GM10248 (cell line): ENCODE data around the gene FAM107B.

Source experiments
- CTCF ChIA-PET: fragments of 300-600 bp; sonication (Branson Sonifier 250); formaldehyde crosslinking; extraction: SDS; loops from one replicate; lab custom pipeline; 2021; ENCODE audit warnings: antibody characterized with exemption; lab: Yijun Ruan, JAX
- POLR2A ChIA-PET: fragments of 350-650 bp; sonication (Branson Sonifier 250); formaldehyde crosslinking; extraction: SDS; loops from one replicate; lab custom pipeline; 2020; ENCODE audit warnings: antibody characterized with exemption; lab: Yijun Ruan, JAX
- DNase-seq: peaks from one replicate; pipeline ENCODE4 v3.0.0; 2012; ENCODE audit errors: extremely low spot score
- CTCF ChIP-seq: IDR thresholded peaks from 2 replicates; pipeline ENCODE4 v1.5.1; 2012; ENCODE audit warnings: mild to moderate bottlenecking, low read depth; ENCODE audit errors: extremely low read depth, missing control alignments, control extremely low read depth

FAM107B gene

GRCh38 chr10:14508725-14509124, 266.0 kb downstream of the FAM107B start:
- DNase-seq = no peak
- TF ChIP-seq CTCF = no peak
- ChIA-PET CTCF (interaction anchor here (0.7 to 2.6 kb wide), 7 partner anchors 10 to 596 kb away, joined by 3 to 11 read pairs (median 4); no protein-coding TSS in a partner anchor), POLR2A (interaction anchor here (0.7 kb wide), 1 partner anchor 10 kb away, joined by 3 read pairs; no protein-coding TSS in a partner anchor)

GRCh38 chr10:14507781-14508180, 266.9 kb downstream of the FAM107B start:
- DNase-seq = no peak
- POLR2A ChIA-PET = no interaction called here
- TF ChIP-seq CTCF = no peak
- CTCF ChIA-PET = interaction anchor here (1.1 to 2.6 kb wide), 3 partner anchors 9 to 29 kb away, joined by 3 to 11 read pairs (median 4); no protein-coding TSS in a partner anchor

- CTCF ChIA-PET = interaction anchor here (1.8 to 2.6 kb wide), 2 partner anchors 8 to 30 kb away, joined by 4 to 11 read pairs; no protein-coding TSS in a partner anchor
- no peak for DNase-seq
Measured at GRCh38 chr10:14507176-14507575, 267.5 kb downstream of the FAM107B start.

GRCh38 chr10:14502431-14502830, 272.3 kb downstream of the FAM107B start:
- no peak for TF ChIP-seq CTCF
- ChIA-PET POLR2A (no interaction called here), CTCF (interaction anchor here (0.9 kb wide), 1 partner anchor 34 kb away, joined by 4 read pairs; no protein-coding TSS in a partner anchor)
- no peak for DNase-seq

More at GRCh38 chr10:14507176-14507575, 267.5 kb downstream of the FAM107B start:
- TF ChIP-seq CTCF = no peak
- POLR2A ChIA-PET = no interaction called here

GRCh38 chr10:14500172-14500765, 274.4 kb downstream of the FAM107B start:
- no peak for TF ChIP-seq CTCF
- POLR2A ChIA-PET = no interaction called here
- CTCF ChIA-PET = interaction anchor here (1.1 to 4.0 kb wide), 5 partner anchors 10 to 453 kb away, joined by 3 to 21 read pairs (median 4); partner anchors contain the start of genes CDNF, HSPA14 and MSANTD7
- DNase-seq = no peak

- DNase-seq = no peak
- no peak for TF ChIP-seq CTCF
- ChIA-PET POLR2A (no interaction called here), CTCF (interaction anchor here (0.9 to 4.0 kb wide), 10 partner anchors 9 to 604 kb away, joined by 3 to 21 read pairs (median 6); partner anchors contain the start of genes CDNF, HSPA14 and MSANTD7)
Measured at GRCh38 chr10:14499601-14499904, 275.1 kb downstream of the FAM107B start.
